H9 (cell line): ENCODE measurements around the gene URI1. TPM values are rescaled to one million over a fixed set of nuclear protein-coding genes. Genes with fewer than 3 reads are reported as not detected.

Experiments used
- DNase-seq: peaks from one replicate; pipeline ENCODE4 v3.0.0-alpha.2; 2017
- H2AFZ ChIP-seq: one replicate; pipeline ENCODE4 v1.6.1; 2013; ENCODE audit warnings: mild to moderate bottlenecking, low read length, control low read depth, moderate library complexity
- H2AK5ac ChIP-seq: 2 replicates; pipeline ENCODE4 v1.6.1; 2013; ENCODE audit warnings: low read length, control low read depth, mixed read lengths; ENCODE audit not compliant: insufficient read length
- H2BK120ac ChIP-seq: one replicate; pipeline ENCODE4 v1.6.1; 2013; ENCODE audit warnings: low read depth, mild to moderate bottlenecking, low read length, control low read depth, inconsistent platforms; ENCODE audit not compliant: poor library complexity, severe bottlenecking
- H2BK12ac ChIP-seq: 2 replicates; pipeline ENCODE4 v1.6.1; 2013; ENCODE audit warnings: low read length, control low read depth, mixed read lengths, low read depth; ENCODE audit not compliant: insufficient read length
- H2BK15ac ChIP-seq: 2 replicates; pipeline ENCODE4 v1.6.1; 2013; ENCODE audit warnings: low read depth, low read length, control low read depth
- H2BK20ac ChIP-seq: one replicate; pipeline ENCODE4 v1.6.1; 2013; ENCODE audit warnings: low read depth, mild to moderate bottlenecking, low read length, control low read depth, inconsistent platforms; ENCODE audit not compliant: poor library complexity, severe bottlenecking
- H2BK5ac ChIP-seq: 2 replicates; pipeline ENCODE4 v1.6.1; 2013; ENCODE audit warnings: low read length, control low read depth, mixed read lengths; ENCODE audit not compliant: insufficient read length
- H3K14ac ChIP-seq: 2 replicates; pipeline ENCODE4 v1.6.1; 2013; ENCODE audit warnings: low read length, control low read depth; ENCODE audit not compliant: insufficient read depth
- H3K18ac ChIP-seq: 2 replicates; pipeline ENCODE4 v1.6.1; 2013; ENCODE audit warnings: low read depth, mild to moderate bottlenecking, mixed read lengths, low read length, control low read depth; ENCODE audit not compliant: insufficient read length
- H3K23ac ChIP-seq: 2 replicates; pipeline ENCODE4 v1.6.1; 2013; ENCODE audit warnings: low read length, control low read depth, mixed read lengths, low read depth; ENCODE audit not compliant: insufficient read length
- H3K23me2 ChIP-seq: 2 replicates; pipeline ENCODE4 v1.6.1; 2013; ENCODE audit warnings: low read depth, mild to moderate bottlenecking, mixed read lengths, low read length, control low read depth; ENCODE audit not compliant: insufficient read length, poor library complexity, severe bottlenecking
- H3K27ac ChIP-seq: 2 replicates; pipeline ENCODE4 v1.5.1; 2013; ENCODE audit warnings: low read length, control low read depth, mixed read lengths, low read depth; ENCODE audit not compliant: insufficient read length
- H3K27me3 ChIP-seq: 2 replicates; pipeline ENCODE4 v1.6.1; 2013; ENCODE audit warnings: low read length, control low read depth, inconsistent platforms; ENCODE audit not compliant: insufficient read depth
- H3K4ac ChIP-seq: 2 replicates; pipeline ENCODE4 v1.6.1; 2013; ENCODE audit warnings: low read depth, mild to moderate bottlenecking, control low read depth, inconsistent platforms, low read length, moderate library complexity
- H3K4me1 ChIP-seq: 2 replicates; pipeline ENCODE4 v1.6.1; 2013; ENCODE audit warnings: low read length, control low read depth, inconsistent platforms; ENCODE audit not compliant: insufficient read depth
- H3K4me2 ChIP-seq: 2 replicates; pipeline ENCODE4 v1.6.1; 2013; ENCODE audit warnings: low read length, control low read depth, mixed read lengths; ENCODE audit not compliant: insufficient read length, insufficient read depth
- H3K56ac ChIP-seq: 2 replicates; pipeline ENCODE4 v1.6.1; 2013; ENCODE audit warnings: low read depth, mild to moderate bottlenecking, mixed read lengths, low read length, control low read depth; ENCODE audit not compliant: insufficient read length
- H3K79me1 ChIP-seq: 2 replicates; pipeline ENCODE4 v1.6.1; 2013; ENCODE audit warnings: low read depth, mild to moderate bottlenecking, moderate library complexity, low read length, control low read depth, inconsistent platforms; ENCODE audit not compliant: insufficient read depth, poor library complexity, severe bottlenecking
- H3K79me2 ChIP-seq: 2 replicates; pipeline ENCODE4 v1.6.1; 2013; ENCODE audit warnings: low read length, control low read depth, inconsistent platforms; ENCODE audit not compliant: insufficient read depth
- H3K9ac ChIP-seq: 2 replicates; pipeline ENCODE4 v1.6.1; 2013; ENCODE audit warnings: low read length, control low read depth, mixed read lengths; ENCODE audit not compliant: insufficient read length; ENCODE audit errors: extremely low read depth
- H3K9me3 ChIP-seq: one replicate; pipeline ENCODE4 v1.6.1; 2013; ENCODE audit warnings: low read depth, low read length, inconsistent platforms; ENCODE audit not compliant: control insufficient read depth
- H3T11ph ChIP-seq: one replicate; pipeline ENCODE4 v1.6.1; 2013; ENCODE audit warnings: mild to moderate bottlenecking, low read length, control low read depth, inconsistent platforms
- H4K20me1 ChIP-seq: one replicate; pipeline ENCODE4 v1.6.1; 2013; ENCODE audit not compliant: control insufficient read depth, insufficient read length, insufficient read depth
- H4K5ac ChIP-seq: 2 replicates; pipeline ENCODE4 v1.6.1; 2013; ENCODE audit warnings: low read depth, mild to moderate bottlenecking, mixed read lengths, low read length, control low read depth; ENCODE audit not compliant: insufficient read length
- H4K8ac ChIP-seq: replicated peaks from 2 replicates; pipeline ENCODE4 v1.6.1; 2013; ENCODE audit warnings: low read length, control low read depth, mixed read lengths, low read depth; ENCODE audit not compliant: insufficient read length
- H4K91ac ChIP-seq: 2 replicates; pipeline ENCODE4 v1.6.1; 2013; ENCODE audit warnings: low read depth, mild to moderate bottlenecking, moderate library complexity, mixed read lengths, low read length, control low read depth; ENCODE audit not compliant: insufficient read length
- H3K27ac Mint-ChIP-seq, 3 experiments: 2 replicates in 2 of 3; 3 replicates in 1 of 3; pipeline ENCODE4 v1.8.0; 2020 to 2021; ENCODE audit warnings: mixed read lengths in 3 of 3, mild to moderate bottlenecking in 1 of 3, moderate library complexity in 1 of 3
- H3K27me3 Mint-ChIP-seq: 2 replicates; pipeline ENCODE4 v1.8.0; 2021; ENCODE audit warnings: low read depth, mild to moderate bottlenecking, moderate library complexity, mixed read lengths
- H3K36me3 Mint-ChIP-seq, 3 experiments: 2 replicates in 2 of 3; 3 replicates in 1 of 3; pipeline ENCODE4 v1.8.0; 2020 to 2021; ENCODE audit warnings: low read depth in 3 of 3, mixed read lengths in 3 of 3; ENCODE audit not compliant: insufficient read depth in 1 of 3
- H3K4me1 Mint-ChIP-seq, 2 experiments: 2 replicates each; pipeline ENCODE4 v1.8.0; 2020; ENCODE audit warnings: mixed read lengths in 2 of 2
- H3K4me3 Mint-ChIP-seq, 2 experiments: 2 replicates in 1 of 2; 3 replicates in 1 of 2; pipeline ENCODE4 v1.8.0; 2020 to 2021; ENCODE audit warnings: mild to moderate bottlenecking in 2 of 2, mixed read lengths in 2 of 2, moderate library complexity in 1 of 2
- H3K9me3 Mint-ChIP-seq, 2 experiments: 2 replicates in 1 of 2; 3 replicates in 1 of 2; pipeline ENCODE4 v1.8.0; 2020; ENCODE audit warnings: mild to moderate bottlenecking in 2 of 2, mixed read lengths in 2 of 2, moderate library complexity in 1 of 2
- WGBS: extraction: QIAGEN DNeasy Blood & Tissue Kit; methylation state at CpG from one replicate; pipeline ENCODE4 v1.1.7; 2013; ENCODE audit warnings: missing lambda C conversion rate, low lambda C conversion rate, mixed read lengths; ENCODE audit not compliant: insufficient read length; ENCODE audit errors: extremely low coverage; 5-methylcytosine and 5-hydroxymethylcytosine counted together
- total RNA-seq: library from RNA; stranded (reverse); gene quantifications from 2 replicates; pipeline ENCODE4 v1.2.1, GENCODE V29; 2021
- TF ChIP-seq, protein P1 (sequence below): fragments of 200-600 bp; sonication (generic); conservative IDR thresholded peaks from 3 replicates; pipeline ENCODE4 v1.8.0; 2021; ENCODE audit warnings: antibody characterized with exemption, mild to moderate bottlenecking

URI1 gene
- total RNA-seq, 1 experiment from 2014 or later = 54.3 TPM

DNA sequence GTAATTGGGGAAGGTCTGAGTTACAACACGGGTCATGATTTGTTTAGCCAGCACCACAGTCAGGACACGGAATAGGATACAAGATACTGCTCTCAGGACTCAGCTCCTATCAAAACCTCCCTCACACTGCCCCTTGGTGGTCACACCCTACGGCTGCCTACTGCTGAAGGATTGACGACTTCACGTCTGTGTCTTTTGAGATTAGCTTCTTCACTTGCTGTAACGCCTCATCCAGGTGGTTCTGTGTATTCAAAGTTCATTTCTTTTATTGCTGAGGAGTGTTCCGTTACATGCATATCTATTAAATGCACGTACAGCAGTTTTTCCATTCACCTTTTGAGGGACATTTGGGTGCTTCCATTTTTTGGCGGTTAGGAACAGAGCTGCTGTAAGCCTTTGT, 46.3 kb downstream of the URI1 start:
- Mint-ChIP-seq H3K27me3 (no peaks in the 10 kb centered on the region; the same call in 1 of the 2 replicates), H3K4me3 (no peak overlapping the region), H3K36me3 (peaks cover 12 to 43% (median 32%) of the 10 kb centered on the region in 3 experiments), H3K27ac (no peak overlapping the region), H3K9me3 (peaks cover 0 to 9% of the 10 kb centered on the region in 2 experiments; a peak in 4 of 5 replicates), H3K4me1 (peaks cover 9 to 15% of the 10 kb centered on the region in 2 experiments)
- Histone ChIP-seq H3K18ac (no peak overlapping the region), H2AK5ac (no peak overlapping the region), H2BK5ac (no peak overlapping the region), H4K20me1 (no peaks in the 10 kb centered on the region), H3K4me2 (no peak overlapping the region), H3K4me1 (no peaks in the 10 kb centered on the region; the same call in 1 of the 2 replicates), H2BK20ac (no peak overlapping the region), H3K23me2 (no peaks in the 10 kb centered on the region), H2BK12ac (no peak overlapping the region), H3K27ac (no peak overlapping the region), H2BK120ac (no peak overlapping the region), H3K9me3 (no peaks in the 10 kb centered on the region), H4K5ac (no peak overlapping the region), H4K8ac (no peak overlapping the region), H3K56ac (no peak overlapping the region), H3T11ph (no peak overlapping the region), H3K14ac (no peak overlapping the region), H3K79me2 (peaks cover 1% of the 10 kb centered on the region; the same call in 1 of the 2 replicates), H3K27me3 (no peaks in the 10 kb centered on the region), H3K79me1 (peaks cover 2% of the 10 kb centered on the region), H3K23ac (no peak overlapping the region), H4K91ac (no peak overlapping the region), H2BK15ac (no peak overlapping the region), H2AFZ (no peak overlapping the region), H3K4ac (no peak overlapping the region), H3K9ac (no peak overlapping the region)
- DNase-seq = peak; percentile 58
- no CpG with 5 or more reads among the region's 9 CpGs for WGBS
- TF ChIP-seq, protein P1, sequence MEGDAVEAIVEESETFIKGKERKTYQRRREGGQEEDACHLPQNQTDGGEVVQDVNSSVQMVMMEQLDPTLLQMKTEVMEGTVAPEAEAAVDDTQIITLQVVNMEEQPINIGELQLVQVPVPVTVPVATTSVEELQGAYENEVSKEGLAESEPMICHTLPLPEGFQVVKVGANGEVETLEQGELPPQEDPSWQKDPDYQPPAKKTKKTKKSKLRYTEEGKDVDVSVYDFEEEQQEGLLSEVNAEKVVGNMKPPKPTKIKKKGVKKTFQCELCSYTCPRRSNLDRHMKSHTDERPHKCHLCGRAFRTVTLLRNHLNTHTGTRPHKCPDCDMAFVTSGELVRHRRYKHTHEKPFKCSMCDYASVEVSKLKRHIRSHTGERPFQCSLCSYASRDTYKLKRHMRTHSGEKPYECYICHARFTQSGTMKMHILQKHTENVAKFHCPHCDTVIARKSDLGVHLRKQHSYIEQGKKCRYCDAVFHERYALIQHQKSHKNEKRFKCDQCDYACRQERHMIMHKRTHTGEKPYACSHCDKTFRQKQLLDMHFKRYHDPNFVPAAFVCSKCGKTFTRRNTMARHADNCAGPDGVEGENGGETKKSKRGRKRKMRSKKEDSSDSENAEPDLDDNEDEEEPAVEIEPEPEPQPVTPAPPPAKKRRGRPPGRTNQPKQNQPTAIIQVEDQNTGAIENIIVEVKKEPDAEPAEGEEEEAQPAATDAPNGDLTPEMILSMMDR = peak; percentile 59
